Stimulated activated CD4-positive, alpha-beta T cell treated with anti-CD3 and anti-CD28 coated beads, Interleukin-12 subunit alpha, Interleukin-12 subunit beta, amount 100 ng/mL, for 24 hours (primary cell): Measurements from ENCODE around the gene SLC2A1.
"Not testable (repeated sequence)": the region's sequence is repeated elsewhere in the genome, so short reads cannot be mapped to it uniquely, and the experiment has no call there.

ENCODE experiments used
- DNase-seq, 2 experiments: peaks; one replicate each; pipeline ENCODE4 v3.0.0-alpha.2; 2020; ENCODE audit warnings: low read depth in 2 of 2

Gene SLC2A1

GRCh38 chr1:42929434-42930177, 29.1 kb downstream of the SLC2A1 start:
- no peak for DNase-seq

- DNase-seq, result no peak
Measured at GRCh38 chr1:42928859-42929258, 29.8 kb downstream of the SLC2A1 start.

- no peak for DNase-seq
Measured at GRCh38 chr1:42927920-42928505, 30.7 kb downstream of the SLC2A1 start.

- no peak for DNase-seq
Measured at GRCh38 chr1:42927274-42927841, 31.3 kb downstream of the SLC2A1 start.

- DNase-seq, result no peak
Measured at GRCh38 chr1:42926879-42927242, 31.8 kb downstream of the SLC2A1 start.

- DNase-seq, result no peak
Measured at GRCh38 chr1:42926235-42926878, 32.3 kb downstream of the SLC2A1 start.

GRCh38 chr1:42924851-42925760, 33.6 kb downstream of the SLC2A1 start:
- DNase-seq, result peak in 1 of 2 experiments; percentile 41

- DNase-seq, result peak; percentile 80 to 93
Measured at GRCh38 chr1:42924082-42924850, 34.4 kb downstream of the SLC2A1 start.

DNA sequence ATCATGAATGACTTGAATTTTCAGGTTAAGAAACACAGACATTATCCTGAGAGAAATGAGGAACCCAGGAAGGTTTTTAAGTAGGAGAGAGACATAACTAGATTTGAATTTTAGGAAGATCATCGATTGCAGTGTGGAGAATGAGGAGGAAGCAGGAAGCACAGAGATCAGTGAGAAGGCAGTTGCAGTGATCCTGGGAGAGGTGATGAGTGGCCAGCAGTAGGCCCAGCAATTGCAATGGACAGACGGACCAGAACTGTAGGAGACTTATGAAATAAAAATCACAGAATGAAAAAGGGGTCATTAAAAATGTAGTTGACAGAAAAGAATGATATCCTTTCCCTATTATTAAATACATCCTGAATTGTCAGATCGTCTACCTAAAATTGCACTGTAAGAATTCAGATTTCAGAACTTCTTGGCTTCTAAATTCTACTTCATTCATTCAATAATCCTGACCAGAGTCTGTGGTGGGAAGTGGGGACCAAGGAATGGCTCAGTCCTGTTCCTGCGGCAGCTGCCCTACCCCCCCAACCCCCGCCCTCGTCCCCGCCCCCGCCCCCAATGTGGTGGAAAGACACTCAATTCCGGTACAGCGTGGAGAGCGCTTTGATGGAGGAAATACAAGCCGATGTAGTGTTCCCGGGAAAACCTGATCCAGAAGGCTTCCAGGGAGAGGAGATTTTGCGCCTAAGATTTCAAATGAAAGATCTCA, 35.1 kb downstream of the SLC2A1 start:
- no peak for DNase-seq

DNA sequence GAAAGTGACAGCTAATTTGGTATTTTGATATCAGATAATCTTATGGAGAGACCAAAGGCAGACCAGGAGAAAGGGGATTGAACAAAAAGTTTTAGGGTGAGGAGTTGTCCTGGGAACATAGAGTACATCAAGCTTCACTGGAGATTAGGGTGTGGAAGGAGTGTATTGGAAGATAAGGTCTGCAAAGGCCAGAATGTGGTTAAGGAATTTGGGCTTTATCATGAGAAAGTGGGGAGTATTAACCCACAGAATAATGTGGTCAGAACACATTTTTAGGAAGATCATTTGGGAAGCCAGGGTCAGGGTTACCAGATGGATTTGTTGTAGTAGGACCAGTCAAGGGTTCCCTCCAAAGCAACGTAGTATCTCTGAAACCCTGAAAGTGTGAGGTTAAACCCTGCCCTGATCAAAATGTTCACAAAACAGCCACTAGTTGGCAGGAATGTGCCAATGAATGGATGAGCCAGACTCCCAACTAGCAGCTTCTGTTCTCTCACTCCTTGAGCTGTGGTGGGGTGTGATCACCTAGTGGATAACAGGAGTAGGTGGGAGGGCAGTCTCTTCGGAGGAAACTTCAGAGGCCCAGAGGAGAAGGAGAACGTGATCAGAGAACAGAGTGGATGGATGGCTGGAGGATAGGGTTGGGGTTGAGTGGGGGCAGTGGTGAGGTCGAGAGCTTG, 35.8 kb downstream of the SLC2A1 start:
- peak in 1 of 2 experiments; percentile 42 for DNase-seq

DNA sequence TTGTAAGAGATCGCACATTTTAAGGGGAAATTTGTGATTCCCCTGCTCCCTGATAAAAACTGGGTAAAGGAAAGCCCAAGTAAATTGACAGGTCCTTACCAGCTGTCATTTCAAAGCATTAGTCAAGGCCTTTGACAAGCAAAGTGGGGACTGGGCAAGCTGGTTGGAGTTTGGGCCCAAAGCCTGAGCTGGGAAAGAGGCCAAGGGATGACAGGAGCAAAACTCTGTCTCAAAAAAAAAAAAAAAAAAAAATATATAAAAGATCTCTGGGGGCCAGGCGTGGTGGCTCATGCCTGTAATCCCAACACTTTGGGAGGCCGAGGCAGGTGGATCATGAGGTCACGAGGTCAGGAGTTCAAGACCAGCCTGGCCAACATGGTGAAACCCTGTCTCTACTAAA, 36.9 kb downstream of the SLC2A1 start:
- no peak for DNase-seq

DNA sequence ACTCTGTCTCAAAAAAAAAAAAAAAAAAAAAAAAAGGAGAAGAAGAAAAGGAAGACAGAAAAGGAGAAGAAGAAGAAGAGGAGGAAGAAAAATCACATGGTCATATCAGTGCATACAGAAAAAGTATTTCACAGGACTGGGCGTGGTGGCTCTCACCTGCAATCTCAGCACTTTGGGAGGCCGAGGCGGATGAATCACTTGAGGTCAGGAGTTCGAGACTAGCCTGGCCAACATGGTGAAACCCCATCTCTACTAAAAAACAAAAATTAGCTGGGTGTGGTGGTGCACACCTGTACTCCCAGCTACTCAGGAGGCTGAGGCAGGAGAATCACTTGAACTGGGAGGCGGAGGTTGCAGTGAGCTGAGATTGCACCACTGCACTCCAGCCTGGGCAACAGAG, 39.0 kb downstream of the SLC2A1 start:
- DNase-seq, result not testable (repeated sequence)

DNA sequence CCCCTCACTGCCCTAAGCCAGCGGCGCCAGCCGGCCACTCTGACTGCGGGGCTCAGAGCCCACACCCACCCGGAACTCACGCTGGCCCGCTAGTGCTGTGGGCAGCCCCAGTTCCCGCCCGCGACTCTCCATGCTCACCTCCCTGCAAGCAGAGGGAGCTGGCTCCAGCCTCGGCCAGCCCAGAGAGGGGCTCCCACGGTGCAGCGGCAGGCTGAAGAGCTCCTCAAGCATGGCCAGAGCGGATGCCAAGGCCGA, 41.5 kb downstream of the SLC2A1 start:
- DNase-seq, result no peak

DNA sequence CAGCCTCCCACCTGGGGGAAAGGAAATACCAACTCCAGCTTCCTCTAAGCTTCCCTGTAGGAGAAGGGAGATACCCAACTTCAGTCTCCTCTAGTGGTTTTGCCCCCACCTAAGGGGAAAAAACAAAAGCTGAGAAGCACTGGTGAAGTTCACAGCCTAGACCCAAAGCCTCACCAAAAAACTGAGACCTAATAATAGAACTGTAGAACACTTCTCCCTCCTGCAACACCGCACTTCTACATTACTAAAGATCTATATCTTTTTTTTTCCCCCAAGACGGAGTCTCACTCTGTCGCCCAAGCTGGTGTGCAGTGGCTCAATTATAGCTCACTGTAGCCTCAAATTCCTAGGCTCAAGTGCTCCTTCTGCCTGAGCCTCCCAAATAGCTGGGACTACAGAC, 43.2 kb downstream of the SLC2A1 start:
- no peak for DNase-seq

- DNase-seq, result no peak
Measured at GRCh38 chr1:42914092-42914627, 44.5 kb downstream of the SLC2A1 start.

GRCh38 chr1:42913426-42914091, 45.1 kb downstream of the SLC2A1 start:
- DNase-seq, result no peak

DNA sequence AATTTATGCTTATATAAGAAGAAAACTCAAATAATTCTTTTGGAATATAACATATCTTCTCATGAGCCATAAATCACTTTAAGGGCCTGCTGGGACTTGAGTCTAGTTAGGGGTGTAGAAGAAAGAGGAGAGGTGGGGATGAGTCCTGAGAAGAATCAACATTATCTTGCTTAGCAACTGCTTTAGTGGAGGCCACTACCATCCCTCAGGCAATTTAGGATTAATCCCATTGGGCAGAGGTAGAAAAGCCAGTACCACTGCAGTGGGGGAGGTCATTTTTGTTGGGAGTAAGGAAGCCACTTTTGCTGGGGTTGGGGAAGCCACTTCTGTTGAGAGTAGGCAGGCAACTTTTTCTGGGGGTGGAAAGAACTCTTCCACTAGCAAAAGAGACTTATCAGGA, 47.7 kb downstream of the SLC2A1 start:
- no peak for DNase-seq

DNA sequence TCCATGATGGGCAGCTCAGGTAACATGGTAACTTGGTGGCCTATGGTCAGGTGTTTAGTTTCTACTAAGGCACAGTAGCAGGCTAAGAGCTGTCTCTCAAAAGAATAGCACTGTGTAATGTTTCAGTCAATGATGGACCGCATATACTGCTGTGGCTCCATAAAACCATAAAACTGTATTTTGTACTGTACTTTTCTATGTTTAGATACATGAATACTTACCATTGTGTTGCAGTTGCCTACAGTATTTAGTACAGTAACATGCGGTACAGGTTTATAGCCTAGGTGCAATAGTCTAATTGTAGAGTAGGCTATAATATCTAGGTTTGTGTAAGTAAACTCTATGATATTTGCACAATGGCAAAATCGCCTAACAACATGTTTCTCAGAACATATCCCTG, 50.6 kb downstream of the SLC2A1 start:
- DNase-seq, result no peak

DNA sequence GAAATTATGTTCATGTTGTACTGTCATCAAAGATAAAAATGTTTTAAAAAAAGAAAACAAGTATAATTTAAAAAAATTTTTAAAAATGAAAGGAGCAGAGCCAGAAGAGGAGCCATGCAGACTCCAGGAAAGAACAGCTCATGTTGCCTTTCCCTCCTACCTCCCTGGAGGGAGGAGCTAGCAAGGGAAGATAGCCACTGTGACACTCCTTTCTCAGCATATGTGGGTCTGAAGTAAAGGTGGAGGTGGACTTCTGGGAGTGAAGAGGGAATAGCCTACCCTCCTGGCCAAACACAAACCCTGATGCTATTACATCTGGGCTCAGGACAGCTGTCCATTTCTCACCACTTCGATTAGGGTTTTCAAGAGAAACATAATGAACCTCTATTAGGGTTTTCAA, 54.2 kb downstream of the SLC2A1 start:
- DNase-seq, result no peak
